ENCODE measurements around the gene RNU7-1. TPM values are rescaled to one million over a fixed set of nuclear protein-coding genes. Genes with fewer than 3 reads are reported as not detected.

The RNU7-1 gene
- total RNA-seq, 1 experiment from 2014 or later, result not detected

DNA sequence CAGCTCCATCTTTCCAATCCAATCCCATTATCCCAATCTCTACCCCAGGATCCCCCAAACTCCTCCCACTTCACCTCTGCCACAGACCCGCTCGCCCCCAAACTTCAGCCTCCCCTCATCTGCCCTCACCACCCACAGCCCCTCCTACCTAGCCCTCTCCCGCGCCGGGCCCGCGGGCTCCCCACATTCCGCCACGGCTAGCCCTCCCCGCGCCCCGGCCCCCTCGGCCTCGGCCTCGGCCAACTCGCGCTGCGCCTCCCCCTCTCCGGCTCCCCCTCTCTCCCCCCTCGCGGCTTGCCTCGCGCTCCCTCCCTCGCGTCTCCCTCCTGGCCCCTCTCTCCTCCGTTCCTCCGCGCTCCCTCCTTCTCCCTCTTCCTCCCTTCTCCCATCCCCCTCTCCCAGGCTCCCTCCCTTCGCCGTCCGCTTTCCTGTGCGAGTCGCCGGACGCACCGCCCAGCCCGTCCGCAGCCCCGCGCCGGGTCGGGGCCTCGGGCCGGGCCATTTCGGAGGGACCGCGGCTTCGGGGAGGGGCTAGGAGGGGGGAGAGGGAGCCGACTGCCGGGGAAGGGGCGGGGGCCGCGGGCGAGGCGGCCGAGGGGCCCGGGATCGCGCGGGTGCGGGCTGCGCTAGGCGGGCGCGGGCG is 16.1 kb upstream of the RNU7-1 start, which contains the start of gene ATN1 (continued):
- TF ChIP-seq, protein P1, sequence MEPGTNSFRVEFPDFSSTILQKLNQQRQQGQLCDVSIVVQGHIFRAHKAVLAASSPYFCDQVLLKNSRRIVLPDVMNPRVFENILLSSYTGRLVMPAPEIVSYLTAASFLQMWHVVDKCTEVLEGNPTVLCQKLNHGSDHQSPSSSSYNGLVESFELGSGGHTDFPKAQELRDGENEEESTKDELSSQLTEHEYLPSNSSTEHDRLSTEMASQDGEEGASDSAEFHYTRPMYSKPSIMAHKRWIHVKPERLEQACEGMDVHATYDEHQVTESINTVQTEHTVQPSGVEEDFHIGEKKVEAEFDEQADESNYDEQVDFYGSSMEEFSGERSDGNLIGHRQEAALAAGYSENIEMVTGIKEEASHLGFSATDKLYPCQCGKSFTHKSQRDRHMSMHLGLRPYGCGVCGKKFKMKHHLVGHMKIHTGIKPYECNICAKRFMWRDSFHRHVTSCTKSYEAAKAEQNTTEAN (CRISPR knock-in tag; IDR thresholded peaks at IDR 0.05), result no peak
- TF ChIP-seq SP1 (CRISPR knock-in tag; conservative IDR thresholded peaks at IDR 0.05), result peak; percentile 61; the same call in 1 of the 2 replicates
- peak; percentile 65; the same call in 1 of the 2 replicates for TF ChIP-seq MYBL2 (CRISPR knock-in tag; IDR thresholded peaks at IDR 0.05)
- TF ChIP-seq, protein P2, sequence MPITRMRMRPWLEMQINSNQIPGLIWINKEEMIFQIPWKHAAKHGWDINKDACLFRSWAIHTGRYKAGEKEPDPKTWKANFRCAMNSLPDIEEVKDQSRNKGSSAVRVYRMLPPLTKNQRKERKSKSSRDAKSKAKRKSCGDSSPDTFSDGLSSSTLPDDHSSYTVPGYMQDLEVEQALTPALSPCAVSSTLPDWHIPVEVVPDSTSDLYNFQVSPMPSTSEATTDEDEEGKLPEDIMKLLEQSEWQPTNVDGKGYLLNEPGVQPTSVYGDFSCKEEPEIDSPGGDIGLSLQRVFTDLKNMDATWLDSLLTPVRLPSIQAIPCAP (CRISPR knock-in tag; IDR thresholded peaks at IDR 0.05), result no peak
- no peak for TF ChIP-seq RELA (CRISPR knock-in tag; IDR thresholded peaks at IDR 0.05; ENCODE audit: borderline replicate concordance)
- no peak for TF ChIP-seq OVOL2 (CRISPR knock-in tag; IDR thresholded peaks at IDR 0.05; ENCODE audit: borderline replicate concordance)
- no peak for TF ChIP-seq ATF1 (CRISPR knock-in tag; IDR thresholded peaks at IDR 0.05)
- 0 out of 2 replicates have a peak, but pooled peaks have one; percentile 23 for TF ChIP-seq ZNF121 (CRISPR knock-in tag; IDR thresholded peaks at IDR 0.05)
- no peak for TF ChIP-seq ZNF317 (CRISPR knock-in tag; IDR thresholded peaks at IDR 0.05; ENCODE audit: borderline replicate concordance, low read depth)
- TF ChIP-seq, protein P3, sequence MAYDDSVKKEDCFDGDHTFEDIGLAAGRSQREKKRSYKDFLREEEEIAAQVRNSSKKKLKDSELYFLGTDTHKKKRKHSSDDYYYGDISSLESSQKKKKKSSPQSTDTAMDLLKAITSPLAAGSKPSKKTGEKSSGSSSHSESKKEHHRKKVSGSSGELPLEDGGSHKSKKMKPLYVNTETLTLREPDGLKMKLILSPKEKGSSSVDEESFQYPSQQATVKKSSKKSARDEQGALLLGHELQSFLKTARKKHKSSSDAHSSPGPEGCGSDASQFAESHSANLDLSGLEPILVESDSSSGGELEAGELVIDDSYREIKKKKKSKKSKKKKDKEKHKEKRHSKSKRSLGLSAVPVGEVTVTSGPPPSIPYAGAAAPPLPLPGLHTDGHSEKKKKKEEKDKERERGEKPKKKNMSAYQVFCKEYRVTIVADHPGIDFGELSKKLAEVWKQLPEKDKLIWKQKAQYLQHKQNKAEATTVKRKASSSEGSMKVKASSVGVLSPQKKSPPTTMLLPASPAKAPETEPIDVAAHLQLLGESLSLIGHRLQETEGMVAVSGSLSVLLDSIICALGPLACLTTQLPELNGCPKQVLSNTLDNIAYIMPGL (CRISPR knock-in tag; IDR thresholded peaks at IDR 0.05), result no peak
- peak; percentile 31; the same call in 1 of the 2 replicates for TF ChIP-seq FOXP1 (CRISPR knock-in tag; IDR thresholded peaks at IDR 0.05; ENCODE audit: borderline replicate concordance)
- TF ChIP-seq, protein P4, sequence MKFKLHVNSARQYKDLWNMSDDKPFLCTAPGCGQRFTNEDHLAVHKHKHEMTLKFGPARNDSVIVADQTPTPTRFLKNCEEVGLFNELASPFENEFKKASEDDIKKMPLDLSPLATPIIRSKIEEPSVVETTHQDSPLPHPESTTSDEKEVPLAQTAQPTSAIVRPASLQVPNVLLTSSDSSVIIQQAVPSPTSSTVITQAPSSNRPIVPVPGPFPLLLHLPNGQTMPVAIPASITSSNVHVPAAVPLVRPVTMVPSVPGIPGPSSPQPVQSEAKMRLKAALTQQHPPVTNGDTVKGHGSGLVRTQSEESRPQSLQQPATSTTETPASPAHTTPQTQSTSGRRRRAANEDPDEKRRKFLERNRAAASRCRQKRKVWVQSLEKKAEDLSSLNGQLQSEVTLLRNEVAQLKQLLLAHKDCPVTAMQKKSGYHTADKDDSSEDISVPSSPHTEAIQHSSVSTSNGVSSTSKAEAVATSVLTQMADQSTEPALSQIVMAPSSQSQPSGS (CRISPR knock-in tag; IDR thresholded peaks at IDR 0.05; ENCODE audit: borderline replicate concordance, low read depth), result no peak
- no peak for TF ChIP-seq CBFB (CRISPR knock-in tag; IDR thresholded peaks at IDR 0.05; ENCODE audit: low read depth)
- TF ChIP-seq CREM (CRISPR knock-in tag; IDR thresholded peaks at IDR 0.05), result no peak
- no peak for TF ChIP-seq GABPB1 (CRISPR knock-in tag; IDR thresholded peaks at IDR 0.05)
- TF ChIP-seq, protein P5, sequence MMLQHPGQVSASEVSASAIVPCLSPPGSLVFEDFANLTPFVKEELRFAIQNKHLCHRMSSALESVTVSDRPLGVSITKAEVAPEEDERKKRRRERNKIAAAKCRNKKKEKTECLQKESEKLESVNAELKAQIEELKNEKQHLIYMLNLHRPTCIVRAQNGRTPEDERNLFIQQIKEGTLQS (CRISPR knock-in tag; conservative IDR thresholded peaks at IDR 0.05), result no peak
- TF ChIP-seq, protein P6, sequence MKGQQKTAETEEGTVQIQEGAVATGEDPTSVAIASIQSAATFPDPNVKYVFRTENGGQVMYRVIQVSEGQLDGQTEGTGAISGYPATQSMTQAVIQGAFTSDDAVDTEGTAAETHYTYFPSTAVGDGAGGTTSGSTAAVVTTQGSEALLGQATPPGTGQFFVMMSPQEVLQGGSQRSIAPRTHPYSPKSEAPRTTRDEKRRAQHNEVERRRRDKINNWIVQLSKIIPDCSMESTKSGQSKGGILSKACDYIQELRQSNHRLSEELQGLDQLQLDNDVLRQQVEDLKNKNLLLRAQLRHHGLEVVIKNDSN (CRISPR knock-in tag; IDR thresholded peaks at IDR 0.05), result no peak
- no peak for TF ChIP-seq ZNF423 (CRISPR knock-in tag; IDR thresholded peaks at IDR 0.05)
- TF ChIP-seq, protein P7, sequence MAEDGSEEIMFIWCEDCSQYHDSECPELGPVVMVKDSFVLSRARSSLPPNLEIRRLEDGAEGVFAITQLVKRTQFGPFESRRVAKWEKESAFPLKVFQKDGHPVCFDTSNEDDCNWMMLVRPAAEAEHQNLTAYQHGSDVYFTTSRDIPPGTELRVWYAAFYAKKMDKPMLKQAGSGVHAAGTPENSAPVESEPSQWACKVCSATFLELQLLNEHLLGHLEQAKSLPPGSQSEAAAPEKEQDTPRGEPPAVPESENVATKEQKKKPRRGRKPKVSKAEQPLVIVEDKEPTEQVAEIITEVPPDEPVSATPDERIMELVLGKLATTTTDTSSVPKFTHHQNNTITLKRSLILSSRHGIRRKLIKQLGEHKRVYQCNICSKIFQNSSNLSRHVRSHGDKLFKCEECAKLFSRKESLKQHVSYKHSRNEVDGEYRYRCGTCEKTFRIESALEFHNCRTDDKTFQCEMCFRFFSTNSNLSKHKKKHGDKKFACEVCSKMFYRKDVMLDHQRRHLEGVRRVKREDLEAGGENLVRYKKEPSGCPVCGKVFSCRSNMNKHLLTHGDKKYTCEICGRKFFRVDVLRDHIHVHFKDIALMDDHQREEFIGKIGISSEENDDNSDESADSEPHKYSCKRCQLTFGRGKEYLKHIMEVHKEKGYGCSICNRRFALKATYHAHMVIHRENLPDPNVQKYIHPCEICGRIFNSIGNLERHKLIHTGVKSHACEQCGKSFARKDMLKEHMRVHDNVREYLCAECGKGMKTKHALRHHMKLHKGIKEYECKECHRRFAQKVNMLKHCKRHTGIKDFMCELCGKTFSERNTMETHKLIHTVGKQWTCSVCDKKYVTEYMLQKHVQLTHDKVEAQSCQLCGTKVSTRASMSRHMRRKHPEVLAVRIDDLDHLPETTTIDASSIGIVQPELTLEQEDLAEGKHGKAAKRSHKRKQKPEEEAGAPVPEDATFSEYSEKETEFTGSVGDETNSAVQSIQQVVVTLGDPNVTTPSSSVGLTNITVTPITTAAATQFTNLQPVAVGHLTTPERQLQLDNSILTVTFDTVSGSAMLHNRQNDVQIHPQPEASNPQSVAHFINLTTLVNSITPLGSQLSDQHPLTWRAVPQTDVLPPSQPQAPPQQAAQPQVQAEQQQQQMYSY (CRISPR knock-in tag; IDR thresholded peaks at IDR 0.05), result peak; percentile 79
- TF ChIP-seq, protein P8, sequence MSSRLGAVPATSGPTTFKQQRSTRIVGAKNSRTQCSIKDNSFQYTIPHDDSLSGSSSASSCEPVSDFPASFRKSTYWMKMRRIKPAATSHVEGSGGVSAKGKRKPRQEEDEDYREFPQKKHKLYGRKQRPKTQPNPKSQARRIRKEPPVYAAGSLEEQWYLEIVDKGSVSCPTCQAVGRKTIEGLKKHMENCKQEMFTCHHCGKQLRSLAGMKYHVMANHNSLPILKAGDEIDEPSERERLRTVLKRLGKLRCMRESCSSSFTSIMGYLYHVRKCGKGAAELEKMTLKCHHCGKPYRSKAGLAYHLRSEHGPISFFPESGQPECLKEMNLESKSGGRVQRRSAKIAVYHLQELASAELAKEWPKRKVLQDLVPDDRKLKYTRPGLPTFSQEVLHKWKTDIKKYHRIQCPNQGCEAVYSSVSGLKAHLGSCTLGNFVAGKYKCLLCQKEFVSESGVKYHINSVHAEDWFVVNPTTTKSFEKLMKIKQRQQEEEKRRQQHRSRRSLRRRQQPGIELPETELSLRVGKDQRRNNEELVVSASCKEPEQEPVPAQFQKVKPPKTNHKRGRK (CRISPR knock-in tag; IDR thresholded peaks at IDR 0.05; ENCODE audit: borderline replicate concordance), result no peak
- TF ChIP-seq SMAD3 (CRISPR knock-in tag; IDR thresholded peaks at IDR 0.05; ENCODE audit: borderline replicate concordance), result no peak
- TF ChIP-seq, protein P9, sequence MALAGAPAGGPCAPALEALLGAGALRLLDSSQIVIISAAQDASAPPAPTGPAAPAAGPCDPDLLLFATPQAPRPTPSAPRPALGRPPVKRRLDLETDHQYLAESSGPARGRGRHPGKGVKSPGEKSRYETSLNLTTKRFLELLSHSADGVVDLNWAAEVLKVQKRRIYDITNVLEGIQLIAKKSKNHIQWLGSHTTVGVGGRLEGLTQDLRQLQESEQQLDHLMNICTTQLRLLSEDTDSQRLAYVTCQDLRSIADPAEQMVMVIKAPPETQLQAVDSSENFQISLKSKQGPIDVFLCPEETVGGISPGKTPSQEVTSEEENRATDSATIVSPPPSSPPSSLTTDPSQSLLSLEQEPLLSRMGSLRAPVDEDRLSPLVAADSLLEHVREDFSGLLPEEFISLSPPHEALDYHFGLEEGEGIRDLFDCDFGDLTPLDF (CRISPR knock-in tag; IDR thresholded peaks at IDR 0.05), result no peak
- peak; percentile 73; the same call in 1 of the 2 replicates for TF ChIP-seq NFE2L1 (CRISPR knock-in tag; IDR thresholded peaks at IDR 0.05)

Data from WTC11 (cell line).